HG03558 (cell line): ENCODE data around the gene BEGAIN.
"Not testable (repeated sequence)": the region's sequence is repeated elsewhere in the genome, so short reads cannot be mapped to it uniquely, and the experiment has no call there.

Experiments
- ATAC-seq: cut with Tn5 transposase; IDR thresholded peaks from one replicate; pipeline ENCODE4 v1.9.1; 2021; ENCODE audit warnings: moderate number of reproducible peaks; ENCODE audit not compliant: unreplicated experiment; ENCODE audit errors: extremely low read depth

BEGAIN gene

DNA sequence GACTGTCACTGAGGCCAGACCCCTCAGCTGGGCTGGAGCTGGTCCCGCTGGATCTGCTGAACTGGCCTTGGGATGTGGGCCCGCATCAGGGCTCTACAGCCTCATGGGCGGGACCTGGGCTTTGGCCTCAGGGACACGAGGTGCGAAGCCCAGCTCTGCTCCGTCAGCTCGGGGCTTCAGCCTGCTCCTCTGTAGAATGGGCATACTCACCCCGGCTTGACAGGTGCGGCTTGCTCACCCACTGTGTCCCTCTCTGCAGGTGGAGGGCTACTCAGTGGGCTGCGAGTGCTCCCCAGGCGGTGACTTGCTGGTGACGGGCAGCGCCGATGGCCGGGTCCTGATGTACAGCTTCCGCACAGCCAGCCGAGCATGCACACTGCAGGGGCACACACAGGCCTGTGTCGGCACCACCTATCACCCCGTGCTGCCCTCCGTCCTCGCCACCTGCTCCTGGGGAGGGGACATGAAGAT, 57.6 kb downstream of the BEGAIN start:
- ATAC-seq, result no peak

- no peak for ATAC-seq
These were observed 58.2 kb downstream of the BEGAIN start for GRCh38 chr14:100528962-100529560.

DNA sequence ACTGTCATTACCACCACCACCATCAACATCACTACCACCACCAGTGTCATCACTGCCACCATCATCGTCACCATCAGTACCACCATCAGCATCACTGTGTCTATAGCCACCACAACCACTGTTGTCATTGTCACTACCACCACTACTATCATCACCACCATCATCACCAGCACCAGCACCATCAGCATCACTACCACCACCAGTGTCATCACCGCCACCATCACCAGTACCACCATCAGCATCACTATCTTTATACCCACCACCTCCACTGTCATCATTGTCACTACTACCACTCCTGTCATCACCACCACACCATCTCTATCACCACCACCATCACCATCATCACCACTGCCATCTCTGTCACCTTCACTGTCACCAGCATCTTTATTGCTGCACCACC, 60.6 kb downstream of the BEGAIN start:
- ATAC-seq, result no peak

DNA sequence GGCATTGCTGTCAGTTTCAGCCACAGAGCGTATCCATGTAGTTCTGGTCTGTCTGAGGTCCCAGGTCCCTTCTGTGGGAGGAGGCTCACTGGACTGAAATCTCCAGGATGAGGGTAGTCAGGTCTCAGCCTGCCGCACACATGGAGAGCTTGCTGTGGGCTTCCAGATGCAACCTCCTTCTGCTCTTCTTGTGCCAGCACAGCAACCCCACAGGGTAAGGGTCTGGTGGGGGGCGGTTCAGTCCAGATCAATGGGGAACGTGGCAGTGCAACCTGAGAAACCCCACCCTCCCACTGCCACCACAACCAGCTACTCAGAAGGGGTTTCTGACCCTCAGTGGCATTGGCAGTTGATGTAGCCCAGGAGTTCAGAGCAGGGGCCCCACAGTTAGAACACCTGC, 61.2 kb downstream of the BEGAIN start:
- no peak for ATAC-seq

DNA sequence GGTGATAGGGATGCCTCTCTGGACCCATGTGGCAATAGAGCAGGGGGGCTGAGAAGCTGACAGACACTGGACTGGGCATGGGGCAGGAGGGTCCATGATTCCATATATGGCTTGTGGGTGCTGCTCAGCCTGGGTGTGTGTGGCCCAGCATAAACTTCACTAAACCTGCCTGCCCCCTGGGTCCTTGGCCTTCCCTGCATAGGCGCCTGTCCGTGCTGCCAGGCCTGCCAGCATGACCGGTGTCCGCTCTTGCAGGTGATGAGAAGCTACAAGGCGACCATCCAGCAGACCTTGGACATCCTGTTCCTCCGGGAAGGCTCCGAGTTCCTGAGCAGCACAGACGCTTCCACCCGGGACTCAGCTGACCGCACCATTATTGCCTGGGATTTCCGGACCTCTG, 61.6 kb downstream of the BEGAIN start:
- ATAC-seq, result no peak

DNA sequence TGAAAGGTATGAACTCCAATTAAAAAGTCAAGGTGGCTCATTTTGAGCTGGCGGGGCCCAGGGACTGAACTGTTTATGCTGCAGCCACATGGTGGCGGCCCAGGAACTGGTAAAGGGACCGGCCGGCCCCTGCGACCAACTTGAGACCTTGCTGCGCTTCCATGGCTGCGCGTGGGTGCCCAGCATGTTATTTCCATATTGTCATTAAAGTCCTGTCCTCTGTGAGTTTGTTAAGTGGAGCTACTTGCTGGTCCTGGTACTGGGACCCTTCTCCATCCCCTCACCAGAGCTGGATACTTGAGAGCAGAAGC, 62.3 kb downstream of the BEGAIN start:
- ATAC-seq, result no peak

- ATAC-seq, result no peak
These were observed 62.8 kb downstream of the BEGAIN start for GRCh38 chr14:100524233-100524932.

GRCh38 chr14:100523843-100524169, 63.4 kb downstream of the BEGAIN start:
- no peak for ATAC-seq

- no peak for ATAC-seq
These were observed 63.9 kb downstream of the BEGAIN start for GRCh38 chr14:100523131-100523842.

- no peak for ATAC-seq
These were observed 64.6 kb downstream of the BEGAIN start for GRCh38 chr14:100522616-100523099.

DNA sequence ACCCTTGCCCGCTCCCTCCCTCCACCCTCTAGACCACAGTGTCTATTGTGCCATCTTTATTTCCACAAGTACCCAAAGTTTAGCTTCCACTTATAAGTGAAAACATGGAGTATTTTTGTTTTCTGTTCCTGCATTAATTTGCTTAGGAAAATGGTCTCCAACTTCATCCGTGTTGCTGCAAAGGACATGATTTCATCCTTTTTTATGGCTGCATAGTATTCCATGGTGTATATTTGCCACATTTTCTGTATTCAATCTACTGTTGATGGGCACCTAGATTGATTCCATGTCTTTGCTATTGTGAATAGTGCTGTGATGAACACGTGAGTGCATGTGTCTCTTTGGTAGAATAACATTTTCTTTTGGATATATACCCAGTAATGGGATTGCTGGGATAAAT, 81.2 kb downstream of the BEGAIN start:
- not testable (repeated sequence) for ATAC-seq

GRCh38 chr14:100504372-100505078, 82.7 kb downstream of the BEGAIN start:
- ATAC-seq, result no peak

- no peak for ATAC-seq
These were observed 84.0 kb downstream of the BEGAIN start for GRCh38 chr14:100503251-100503650.

DNA sequence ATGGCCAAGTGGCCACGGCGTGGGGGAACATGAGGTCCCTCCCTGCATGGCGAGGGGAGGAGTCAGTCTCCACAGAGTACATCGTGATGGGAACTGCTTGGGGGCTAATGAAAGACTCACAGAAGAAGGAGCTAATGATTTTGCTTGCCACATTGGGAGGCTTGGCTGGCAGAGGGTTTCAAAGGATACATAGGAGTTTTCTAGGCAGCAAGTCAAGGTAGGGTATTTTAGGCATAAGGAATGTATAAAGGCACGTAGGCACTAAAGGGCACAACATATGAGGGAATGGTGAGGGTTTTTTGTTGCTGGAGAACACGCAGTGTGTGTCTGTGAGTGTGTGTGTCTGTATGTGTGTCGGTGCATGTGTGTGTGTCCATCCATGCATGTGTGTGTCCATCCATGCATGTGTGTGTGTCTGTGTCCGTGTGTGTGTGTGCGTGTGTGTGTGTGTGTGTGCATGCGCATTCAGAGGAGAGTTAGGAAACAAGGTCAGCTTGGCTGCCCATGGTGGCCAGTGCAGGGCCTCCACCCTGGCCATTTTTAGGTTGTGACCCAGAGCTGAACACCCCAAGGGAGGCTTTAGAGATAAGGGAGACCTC, 84.5 kb downstream of the BEGAIN start:
- ATAC-seq, result no peak

DNA sequence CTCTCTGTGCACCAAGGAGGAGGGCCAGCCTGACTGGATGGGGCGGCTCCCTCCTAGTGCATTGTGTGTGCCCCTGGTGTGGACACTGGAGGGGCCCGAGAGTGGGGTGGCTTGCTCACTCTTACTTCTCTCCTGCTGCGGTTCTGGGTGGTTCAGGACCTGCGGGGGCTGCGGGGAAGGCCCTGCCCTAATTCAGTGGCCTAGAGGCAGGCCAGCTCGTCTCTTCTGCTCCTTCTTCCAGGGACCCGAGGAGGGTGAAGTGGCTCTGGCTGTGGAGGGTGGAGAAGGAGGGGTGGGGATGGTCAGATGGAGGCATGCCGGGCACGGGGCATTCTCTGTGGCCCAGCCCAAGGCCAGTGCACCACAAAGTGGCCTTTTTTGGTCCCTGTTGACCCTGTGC, 87.1 kb downstream of the BEGAIN start:
- no peak for ATAC-seq

DNA sequence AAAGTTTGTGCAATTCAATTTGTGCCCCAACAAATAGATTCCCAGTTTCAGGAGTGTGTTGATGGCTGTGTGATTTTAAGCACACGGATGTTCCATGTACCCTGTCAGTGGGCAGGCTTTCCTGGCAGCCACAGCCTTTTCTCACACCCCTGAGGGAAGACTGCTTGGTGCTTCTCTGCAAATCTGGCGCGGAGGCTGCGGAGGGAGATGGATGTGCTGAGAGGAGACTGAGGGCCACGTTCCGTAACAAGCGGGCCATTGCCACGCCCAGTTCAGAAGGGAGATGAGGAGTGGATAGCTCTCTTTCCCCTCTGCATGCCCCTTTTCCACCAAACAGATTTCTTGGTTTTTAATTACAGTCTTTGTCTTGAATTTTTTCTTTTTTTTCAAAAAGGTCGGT, 89.1 kb downstream of the BEGAIN start:
- ATAC-seq, result no peak

- ATAC-seq, result no peak
These were observed 91.3 kb downstream of the BEGAIN start for GRCh38 chr14:100495917-100496316.

DNA sequence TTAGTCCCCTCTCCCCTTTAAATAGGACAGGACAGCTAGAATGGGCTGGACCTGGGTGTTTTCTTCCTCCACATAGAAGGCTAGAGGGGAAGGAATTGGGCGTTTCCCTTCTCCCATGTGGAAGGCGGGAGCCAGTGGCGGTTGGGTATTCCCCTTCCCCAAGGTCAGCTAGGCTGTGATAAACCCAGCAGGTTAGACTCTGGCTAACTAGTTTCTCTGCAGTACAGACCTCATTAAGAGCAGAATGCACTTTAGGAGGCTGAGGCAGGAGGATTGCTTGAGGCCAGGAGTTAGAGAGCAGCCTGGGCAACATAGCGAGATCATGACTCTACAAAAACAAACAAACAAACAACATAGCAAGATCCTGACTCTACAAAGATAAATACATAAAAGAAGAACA, 92.6 kb downstream of the BEGAIN start:
- ATAC-seq, result no peak

DNA sequence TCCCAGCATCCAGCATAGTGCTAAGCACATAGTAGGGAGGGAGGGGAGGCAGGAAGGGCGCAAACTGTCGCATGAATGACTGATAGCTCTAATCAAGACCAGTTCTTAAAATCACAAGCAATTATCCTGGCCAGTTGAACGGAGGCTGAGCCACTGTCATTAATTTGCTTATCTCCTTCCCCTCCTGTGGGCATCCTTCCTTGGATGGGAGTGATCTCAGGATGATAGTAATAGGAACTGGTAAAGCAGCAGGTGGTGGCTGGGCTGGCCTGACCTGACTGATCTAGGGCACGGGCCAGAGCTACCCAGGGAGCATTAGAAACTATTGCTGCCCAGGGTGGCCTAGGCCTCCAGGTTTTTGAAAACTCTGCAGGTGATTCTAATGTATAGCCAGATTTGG, 97.0 kb downstream of the BEGAIN start:
- ATAC-seq, result no peak

DNA sequence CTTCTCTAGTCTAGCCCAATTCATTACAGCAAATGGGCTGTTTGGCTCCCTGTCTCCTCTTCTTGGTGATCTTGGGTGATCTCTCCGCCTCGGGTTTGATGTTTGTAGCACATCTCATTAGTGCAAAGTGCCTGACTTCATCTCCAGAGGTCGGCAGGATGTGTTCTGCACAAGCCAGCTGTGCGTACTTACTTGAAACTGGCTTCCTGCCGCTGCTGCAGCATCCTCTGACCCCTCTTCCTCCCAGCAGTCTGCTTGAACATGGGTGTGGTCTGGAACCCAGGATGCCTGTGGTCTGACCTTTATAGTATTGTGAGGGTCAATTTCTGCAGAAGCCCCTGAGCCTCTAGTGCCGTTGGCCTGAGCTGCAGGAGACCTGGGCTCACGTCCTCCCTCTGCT, 99.2 kb downstream of the BEGAIN start:
- no peak for ATAC-seq

DNA sequence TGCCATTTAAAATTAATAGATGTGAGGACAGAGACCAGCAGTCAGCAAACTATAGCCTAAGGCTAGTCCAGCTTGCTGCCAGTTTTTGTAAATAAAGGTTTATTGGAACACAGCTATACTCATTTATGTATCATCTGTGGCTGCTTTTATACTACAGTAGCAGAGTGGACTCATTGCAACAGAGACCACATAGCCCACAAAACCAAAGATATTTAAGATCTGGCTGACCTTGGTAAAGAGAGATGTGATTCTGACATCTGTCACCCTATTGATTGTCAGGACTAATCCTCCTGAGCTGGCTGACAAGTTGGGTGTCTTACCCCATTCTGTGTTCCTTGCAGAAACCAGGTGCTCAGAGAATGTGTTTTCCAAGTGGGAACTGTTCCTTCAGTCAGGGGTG, 99.9 kb downstream of the BEGAIN start:
- no peak for ATAC-seq
